A673 (cell line): ENCODE data around the gene APOL1. TPM values are rescaled to one million over a fixed set of nuclear protein-coding genes. Genes with fewer than 3 reads are reported as not detected.
"Not testable (repeated sequence)": the region's sequence is repeated elsewhere in the genome, so short reads cannot be mapped to it uniquely, and the experiment has no call there.

Experiments
- BruUV-seq: library from RNA; stranded (reverse); fragments of 400-500 nt; replicated peaks from 2 replicates; lab custom pipeline; 2021; lab: Mats Ljungman, UMichigan
- CTCF ChIA-PET: fragments of 300-600 bp; sonication (Branson Sonifier 250); formaldehyde crosslinking; loops from one replicate; lab custom pipeline; 2022; ENCODE audit warnings: antibody characterized with exemption; lab: Charles Lee
- POLR2A ChIA-PET: fragments of 300-600 bp; sonication (Branson Sonifier 250); formaldehyde crosslinking; loops from one replicate; lab custom pipeline; 2022; ENCODE audit warnings: antibody characterized with exemption; ENCODE audit not compliant: low non-redundant PET; lab: Charles Lee
- DNase-seq: peaks from one replicate; pipeline ENCODE4 v3.0.0-alpha.2; 2015; ENCODE audit warnings: low spot score
- H3K27ac ChIP-seq: fragments of 200-600 bp; sonication (generic); 2 replicates; pipeline ENCODE4 v1.5.1; 2016; ENCODE audit warnings: mixed run types, low read depth, mild to moderate bottlenecking, mixed read lengths, antibody characterized with exemption, low read length; ENCODE audit not compliant: poor library complexity, severe bottlenecking
- H3K27me3 ChIP-seq: fragments of 200-600 bp; sonication (generic); replicated peaks from 2 replicates; pipeline ENCODE4 v1.6.1; 2017; ENCODE audit warnings: mixed run types, low read depth, mild to moderate bottlenecking, mixed read lengths, antibody characterized with exemption, low read length; ENCODE audit not compliant: insufficient read depth, poor library complexity
- H3K36me3 ChIP-seq: fragments of 200-600 bp; sonication (generic); 2 replicates; pipeline ENCODE4 v1.6.1; 2016; ENCODE audit warnings: mixed run types, mild to moderate bottlenecking, mixed read lengths, antibody characterized with exemption, low read length; ENCODE audit not compliant: insufficient read depth, poor library complexity, severe bottlenecking
- H3K4me1 ChIP-seq: fragments of 200-600 bp; sonication (generic); 2 replicates; pipeline ENCODE4 v1.6.1; 2017; ENCODE audit warnings: mixed run types, mild to moderate bottlenecking, mixed read lengths, antibody characterized with exemption, low read length; ENCODE audit not compliant: insufficient read depth, poor library complexity, severe bottlenecking
- H3K4me3 ChIP-seq: fragments of 200-600 bp; sonication (generic); 2 replicates; pipeline ENCODE4 v1.5.1; 2016; ENCODE audit warnings: low read depth, mixed run types, mild to moderate bottlenecking, mixed read lengths, low read length; ENCODE audit not compliant: poor library complexity, severe bottlenecking
- H3K9me3 ChIP-seq: fragments of 200-600 bp; sonication (generic); 2 replicates; pipeline ENCODE4 v1.6.1; 2016; ENCODE audit warnings: mixed run types, low read depth, mild to moderate bottlenecking, mixed read lengths, antibody characterized with exemption, low read length; ENCODE audit not compliant: poor library complexity, severe bottlenecking
- EZH2 ChIP-seq: fragments of 200-600 bp; sonication (generic); IDR thresholded peaks from 2 replicates; pipeline ENCODE4 v1.6.1; 2017; ENCODE audit warnings: borderline replicate concordance, low read depth, mild to moderate bottlenecking, mixed read lengths, antibody characterized with exemption, low read length; ENCODE audit not compliant: poor library complexity, severe bottlenecking
- intact Hi-C: fragments of 100-400 bp; cut with micrococcal nuclease; formaldehyde crosslinking; loops from one replicate; pipeline ENCODE4 v1.10.0; 2022; ENCODE audit not compliant: unreplicated experiment
- total RNA-seq: library from RNA; stranded (reverse); gene quantifications from 2 replicates; pipeline ENCODE4 v1.2.3, GENCODE V29; 2021
- TF ChIP-seq, protein P1 (sequence below): fragments of 300-800, 200-600 bp; sonication (generic); conservative IDR thresholded peaks from 2 replicates; pipeline ENCODE4 v1.5.1; 2017; ENCODE audit warnings: low read depth, mild to moderate bottlenecking, antibody characterized with exemption, low read length, moderate library complexity, mixed read lengths

Gene APOL1
- total RNA-seq, 1 experiment from 2014 or later = 0.30 TPM

DNA sequence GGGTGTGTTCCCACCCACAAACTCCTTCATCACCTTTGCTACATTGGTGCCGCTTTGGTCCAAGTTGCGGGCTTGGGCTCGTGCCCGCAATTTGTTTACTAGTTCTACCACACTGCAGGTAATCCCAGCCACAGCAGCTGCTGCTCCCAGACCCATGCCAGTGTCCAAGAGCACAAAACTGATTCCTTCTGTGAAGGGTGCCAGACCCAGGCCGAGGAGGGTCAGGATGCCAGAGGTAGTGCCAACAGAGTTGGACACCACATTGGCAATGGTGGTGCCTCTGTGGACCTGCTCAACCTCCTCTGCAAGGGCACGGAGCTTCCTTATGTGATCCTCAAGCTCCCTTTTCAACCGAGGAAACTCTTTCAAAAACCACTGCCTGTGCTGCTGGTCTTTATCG is 25.1 kb upstream of the APOL1 start:
- intact Hi-C loops = no loop called here

DNA sequence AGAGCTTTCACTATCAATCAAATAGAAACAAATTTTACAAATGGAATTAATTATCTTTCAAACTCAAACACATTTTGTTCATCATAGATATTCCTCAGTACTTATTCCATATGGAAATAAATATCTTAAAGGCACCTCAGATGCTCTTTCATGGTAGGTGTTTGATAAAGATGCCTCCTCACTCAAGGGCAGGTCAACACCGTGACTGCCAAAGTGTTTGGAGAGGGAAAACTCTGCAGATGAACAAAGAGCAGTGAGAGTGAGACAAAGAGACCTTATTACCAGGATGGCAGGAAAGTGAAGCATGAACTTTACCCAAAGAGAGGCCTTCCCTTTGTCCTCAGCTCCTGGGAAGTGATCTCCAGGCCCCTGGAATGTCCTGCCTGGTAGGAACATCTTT is 24.6 kb upstream of the APOL1 start:
- H3K9me3 ChIP-seq, BruUV-seq, H3K27ac ChIP-seq, H3K27me3 ChIP-seq, H3K4me3 ChIP-seq, DNase-seq, CTCF ChIA-PET, H3K4me1 ChIP-seq, POLR2A ChIA-PET, intact Hi-C loops: not testable (repeated sequence)
- peaks cover 16% of the 10 kb centered on the region for H3K36me3 ChIP-seq

More for the DNA sequence above, 25.1 kb upstream of the APOL1 start:
- no peak overlapping the region for H3K27ac ChIP-seq
- no peaks in the 10 kb centered on the region for H3K27me3 ChIP-seq
- no peaks in the 10 kb centered on the region for H3K9me3 ChIP-seq
- TF ChIP-seq, protein P1, sequence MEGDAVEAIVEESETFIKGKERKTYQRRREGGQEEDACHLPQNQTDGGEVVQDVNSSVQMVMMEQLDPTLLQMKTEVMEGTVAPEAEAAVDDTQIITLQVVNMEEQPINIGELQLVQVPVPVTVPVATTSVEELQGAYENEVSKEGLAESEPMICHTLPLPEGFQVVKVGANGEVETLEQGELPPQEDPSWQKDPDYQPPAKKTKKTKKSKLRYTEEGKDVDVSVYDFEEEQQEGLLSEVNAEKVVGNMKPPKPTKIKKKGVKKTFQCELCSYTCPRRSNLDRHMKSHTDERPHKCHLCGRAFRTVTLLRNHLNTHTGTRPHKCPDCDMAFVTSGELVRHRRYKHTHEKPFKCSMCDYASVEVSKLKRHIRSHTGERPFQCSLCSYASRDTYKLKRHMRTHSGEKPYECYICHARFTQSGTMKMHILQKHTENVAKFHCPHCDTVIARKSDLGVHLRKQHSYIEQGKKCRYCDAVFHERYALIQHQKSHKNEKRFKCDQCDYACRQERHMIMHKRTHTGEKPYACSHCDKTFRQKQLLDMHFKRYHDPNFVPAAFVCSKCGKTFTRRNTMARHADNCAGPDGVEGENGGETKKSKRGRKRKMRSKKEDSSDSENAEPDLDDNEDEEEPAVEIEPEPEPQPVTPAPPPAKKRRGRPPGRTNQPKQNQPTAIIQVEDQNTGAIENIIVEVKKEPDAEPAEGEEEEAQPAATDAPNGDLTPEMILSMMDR = no peak
- TF ChIP-seq EZH2 = no peak
- POLR2A ChIA-PET = no interaction called here
- no peaks in the 10 kb centered on the region for H3K4me1 ChIP-seq
- no peak for DNase-seq
- CTCF ChIA-PET = no interaction called here
- no TSS peak for BruUV-seq
- H3K4me3 ChIP-seq = no peak overlapping the region
- peaks cover 13% of the 10 kb centered on the region for H3K36me3 ChIP-seq

DNA sequence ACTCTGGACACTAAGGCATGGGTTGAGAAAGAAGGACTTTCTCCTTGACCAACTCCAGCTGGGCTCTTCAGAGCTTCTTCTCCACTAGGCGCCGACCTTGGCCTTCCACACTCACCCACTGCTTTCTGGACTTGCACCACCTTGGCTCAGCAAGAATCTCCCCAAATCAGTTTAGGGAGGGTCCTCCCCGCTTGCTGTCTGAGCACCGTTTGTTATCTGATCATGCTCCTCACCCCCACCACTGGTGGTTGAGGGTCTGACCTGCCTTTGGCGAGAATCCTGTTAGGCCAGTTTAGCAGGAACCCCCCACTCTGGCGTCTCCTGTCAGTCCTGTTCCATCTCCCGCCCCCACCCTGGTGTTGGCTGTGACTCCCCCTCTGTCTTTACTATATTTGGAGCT is 24.0 kb upstream of the APOL1 start:
- no TSS peak for BruUV-seq
- intact Hi-C loops = no loop called here
- TF ChIP-seq, protein P1 = no peak
- no peak for TF ChIP-seq EZH2
- no peak for DNase-seq
- ChIA-PET POLR2A (no interaction called here), CTCF (no interaction called here)
- Histone ChIP-seq H3K4me3 (no peak overlapping the region), H3K9me3 (no peaks in the 10 kb centered on the region), H3K36me3 (peaks cover 16% of the 10 kb centered on the region), H3K27me3 (no peaks in the 10 kb centered on the region), H3K27ac (no peak overlapping the region), H3K4me1 (no peaks in the 10 kb centered on the region)

GRCh38 chr22:36229649-36230048 is 23.3 kb upstream of the APOL1 start:
- H3K4me3 ChIP-seq, H3K27ac ChIP-seq, BruUV-seq, CTCF ChIA-PET, POLR2A ChIA-PET, intact Hi-C loops, H3K4me1 ChIP-seq, H3K27me3 ChIP-seq, H3K9me3 ChIP-seq, DNase-seq: not testable (repeated sequence)
- H3K36me3 ChIP-seq = peaks cover 16% of the 10 kb centered on the region

DNA sequence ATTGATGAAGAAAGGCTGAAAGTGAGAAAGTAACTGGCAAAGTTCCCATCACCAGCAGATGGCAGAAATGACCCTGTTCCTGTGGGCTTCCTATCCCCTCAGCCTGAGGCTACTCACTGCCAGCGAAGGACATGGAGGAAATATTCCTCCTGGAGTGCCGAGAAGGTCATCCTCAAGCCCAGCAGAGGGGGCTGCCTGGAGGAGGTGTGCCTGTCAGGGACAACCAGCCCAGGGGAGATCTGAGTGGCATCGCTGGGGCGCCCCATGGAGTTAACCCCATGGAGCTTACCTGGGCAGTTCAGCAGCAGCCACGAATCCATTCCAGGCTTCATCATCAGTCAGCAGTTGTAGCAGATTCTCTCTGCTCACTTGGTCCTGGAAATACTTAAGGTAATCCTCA is 21.9 kb upstream of the APOL1 start:
- peaks cover 16% of the 10 kb centered on the region for H3K36me3 ChIP-seq
- POLR2A ChIA-PET, H3K9me3 ChIP-seq, CTCF ChIA-PET, BruUV-seq, H3K4me3 ChIP-seq, DNase-seq, intact Hi-C loops, H3K27me3 ChIP-seq, H3K4me1 ChIP-seq, H3K27ac ChIP-seq: not testable (repeated sequence)
